Hepatocyte (in vitro differentiated cells): ENCODE measurements around the gene TOX2. TPM values are rescaled to one million over a fixed set of nuclear protein-coding genes. Genes with fewer than 3 reads are reported as not detected.

Experiments used
- DNase-seq: peaks from one replicate; pipeline ENCODE4 v3.0.0-alpha.2; 2016; ENCODE audit warnings: low spot score
- H2AFZ ChIP-seq: fragments of 200-600 bp; sonication (generic); 2 replicates; pipeline ENCODE4 v1.6.0; 2016; ENCODE audit warnings: antibody characterized with exemption, mild to moderate bottlenecking
- H3K27ac ChIP-seq: fragments of 200-600 bp; sonication (generic); 2 replicates; pipeline ENCODE4 v1.5.1; 2016; ENCODE audit warnings: mild to moderate bottlenecking
- H3K27me3 ChIP-seq: fragments of 200-600 bp; sonication (generic); 2 replicates; pipeline ENCODE4 v1.6.1; 2016
- H3K36me3 ChIP-seq: fragments of 200-600 bp; sonication (generic); replicated peaks from 2 replicates; pipeline ENCODE4 v1.5.1; 2016; ENCODE audit warnings: low read depth; ENCODE audit not compliant: insufficient read depth
- H3K4me1 ChIP-seq: fragments of 200-600 bp; sonication (generic); 2 replicates; pipeline ENCODE4 v1.5.1; 2016; ENCODE audit warnings: mild to moderate bottlenecking, moderate library complexity; ENCODE audit not compliant: insufficient read depth
- H3K4me2 ChIP-seq: fragments of 200-600 bp; sonication (generic); 2 replicates; pipeline ENCODE4 v1.6.0; 2016
- H3K4me3 ChIP-seq: fragments of 200-600 bp; sonication (generic); 2 replicates; pipeline ENCODE4 v1.5.1; 2016; ENCODE audit warnings: mild to moderate bottlenecking
- H3K79me2 ChIP-seq: fragments of 200-600 bp; sonication (generic); 2 replicates; pipeline ENCODE4 v1.6.0; 2017; ENCODE audit warnings: mild to moderate bottlenecking
- H3K9me2 ChIP-seq: fragments of 200-600 bp; sonication (generic); replicated peaks from 2 replicates; pipeline ENCODE4 v1.6.0; 2017; ENCODE audit warnings: mild to moderate bottlenecking; ENCODE audit not compliant: insufficient read depth
- H3K9me3 ChIP-seq: fragments of 200-600 bp; sonication (generic); 2 replicates; pipeline ENCODE4 v1.5.1; 2016; ENCODE audit warnings: low read depth, mild to moderate bottlenecking
- H4K20me1 ChIP-seq: fragments of 200-600 bp; sonication (generic); 2 replicates; pipeline ENCODE4 v1.6.0; 2016; ENCODE audit warnings: mild to moderate bottlenecking; ENCODE audit not compliant: insufficient read depth, poor library complexity, severe bottlenecking
- CTCF ChIP-seq: fragments of 200-600 bp; sonication (generic); IDR thresholded peaks from 2 replicates; pipeline ENCODE4 v1.5.1; 2016; ENCODE audit warnings: antibody characterized with exemption, mild to moderate bottlenecking; ENCODE audit not compliant: poor library complexity
- EZH2 ChIP-seq: fragments of 200-600 bp; sonication (generic); IDR thresholded peaks from 2 replicates; pipeline ENCODE4 v1.6.1; 2016; ENCODE audit warnings: antibody characterized with exemption, mild to moderate bottlenecking, borderline replicate concordance
- EZH2phosphoT487 ChIP-seq: fragments of 200-600 bp; sonication (generic); IDR thresholded peaks from one replicate; pipeline ENCODE4 v1.6.1; 2018; ENCODE audit warnings: antibody characterized with exemption, mild to moderate bottlenecking, low read depth, moderate library complexity; ENCODE audit not compliant: unreplicated experiment, severe bottlenecking
- WGBS: methylation state at CpG from one replicate; pipeline ENCODE4 v1.1.6; 2016; ENCODE audit warnings: low lambda C conversion rate; ENCODE audit errors: missing lambda C conversion rate; 5-methylcytosine and 5-hydroxymethylcytosine counted together
- polyA plus RNA-seq: library from polyadenylated mRNA; unstranded; fragments of >200 nt; fragmentation: Nextera tagmentation; extraction: Ambion mirVana; gene quantifications from 2 replicates; pipeline ENCODE4 v1.2.1, GENCODE V29; 2016
- total RNA-seq: library from RNA; depleted of rRNA; stranded (reverse); fragments of >200 nt; gene quantifications from 2 replicates; pipeline ENCODE4 v1.2.3, GENCODE V29; 2014

TOX2 gene
- total and polyA plus RNA-seq, 2 experiments from 2014 or later = 0.87 to 12.1 TPM

- no peak for DNase-seq
- 76% methylated on average over 10 of the region's 10 CpGs for WGBS
Measured at GRCh38 chr20:43899274-43900120, 15.2 kb upstream of the TOX2 start.

GRCh38 chr20:43900121-43900466 is 14.6 kb upstream of the TOX2 start:
- H2AFZ ChIP-seq = no peak overlapping the region
- H3K4me3 ChIP-seq = no peak overlapping the region
- H3K36me3 ChIP-seq = no peaks in the 10 kb centered on the region
- no peaks in the 10 kb centered on the region for H3K79me2 ChIP-seq
- TF ChIP-seq EZH2 (no peak), CTCF (no peak), EZH2phosphoT487 (no peak)
- H3K9me2 ChIP-seq = no peaks in the 10 kb centered on the region
- H3K4me1 ChIP-seq = peaks cover 8% of the 10 kb centered on the region
- no peaks in the 10 kb centered on the region for H4K20me1 ChIP-seq
- no peak overlapping the region for H3K4me2 ChIP-seq
- no peaks in the 10 kb centered on the region for H3K9me3 ChIP-seq
- no peak overlapping the region for H3K27ac ChIP-seq
- H3K27me3 ChIP-seq = no peaks in the 10 kb centered on the region
- 70% methylated on average over 5 of the region's 5 CpGs for WGBS
- DNase-seq = no peak

More at GRCh38 chr20:43899274-43900120, 15.2 kb upstream of the TOX2 start:
- Histone ChIP-seq H3K36me3 (no peaks in the 10 kb centered on the region), H3K79me2 (no peaks in the 10 kb centered on the region), H3K4me1 (peaks cover 6% of the 10 kb centered on the region), H4K20me1 (no peaks in the 10 kb centered on the region), H3K4me3 (no peak overlapping the region), H3K4me2 (no peak overlapping the region), H3K27ac (no peak overlapping the region), H3K9me2 (no peaks in the 10 kb centered on the region), H3K9me3 (no peaks in the 10 kb centered on the region), H3K27me3 (no peaks in the 10 kb centered on the region), H2AFZ (no peak overlapping the region)
- TF ChIP-seq EZH2phosphoT487 (no peak), EZH2 (no peak), CTCF (no peak)

GRCh38 chr20:43900496-43900895 is 14.2 kb upstream of the TOX2 start:
- WGBS = 60% methylated on average over 4 of the region's 4 CpGs
- peaks cover 8% of the 10 kb centered on the region for H3K4me1 ChIP-seq
- H3K27ac ChIP-seq = no peak overlapping the region
- H3K4me2 ChIP-seq = no peak overlapping the region
- H2AFZ ChIP-seq = no peak overlapping the region
- no peak for DNase-seq
- no peaks in the 10 kb centered on the region for H3K79me2 ChIP-seq
- no peak overlapping the region for H3K4me3 ChIP-seq
- H3K36me3 ChIP-seq = no peaks in the 10 kb centered on the region
- H3K9me3 ChIP-seq = no peaks in the 10 kb centered on the region
- H3K9me2 ChIP-seq = no peaks in the 10 kb centered on the region
- no peaks in the 10 kb centered on the region for H3K27me3 ChIP-seq
- TF ChIP-seq EZH2 = no peak
- no peaks in the 10 kb centered on the region for H4K20me1 ChIP-seq

- no peaks in the 10 kb centered on the region for H3K9me3 ChIP-seq
- 95% methylated on average over 3 of the region's 3 CpGs for WGBS
Measured at GRCh38 chr20:43901296-43901695, 13.4 kb upstream of the TOX2 start.

More at GRCh38 chr20:43901296-43901695, 13.4 kb upstream of the TOX2 start:
- Histone ChIP-seq H3K4me3 (no peak overlapping the region), H3K4me2 (no peak overlapping the region), H3K27me3 (no peaks in the 10 kb centered on the region), H3K9me2 (no peaks in the 10 kb centered on the region), H3K4me1 (peaks cover 8% of the 10 kb centered on the region), H3K79me2 (no peaks in the 10 kb centered on the region), H2AFZ (no peak overlapping the region), H3K36me3 (no peaks in the 10 kb centered on the region), H3K27ac (no peak overlapping the region), H4K20me1 (no peaks in the 10 kb centered on the region)
- no peak for DNase-seq
- no peak for TF ChIP-seq CTCF
- no peak for TF ChIP-seq EZH2phosphoT487
- TF ChIP-seq EZH2 = no peak
